Activated naive CD4-positive, alpha-beta T cell treated with anti-CD3 and anti-CD28 coated beads, Interleukin-2, amount 50 U/mL, for 24 hours (primary cell): Measurements from ENCODE around the gene PIH1D1.

Source experiments
- H3K27ac Mint-ChIP-seq: one replicate; pipeline ENCODE4 v1.8.0; 2021; ENCODE audit warnings: mild to moderate bottlenecking, mixed read lengths
- H3K27me3 Mint-ChIP-seq: one replicate; pipeline ENCODE4 v1.8.0; 2021; ENCODE audit warnings: mixed read lengths
- H3K36me3 Mint-ChIP-seq: one replicate; pipeline ENCODE4 v1.8.0; 2021; ENCODE audit warnings: mixed read lengths
- H3K4me1 Mint-ChIP-seq: one replicate; pipeline ENCODE4 v1.8.0; 2021; ENCODE audit warnings: mixed read lengths
- H3K4me3 Mint-ChIP-seq: one replicate; pipeline ENCODE4 v1.8.0; 2021; ENCODE audit warnings: mild to moderate bottlenecking, mixed read lengths
- H3K9me3 Mint-ChIP-seq: one replicate; pipeline ENCODE4 v1.8.0; 2021; ENCODE audit warnings: mixed read lengths

PIH1D1 gene

GRCh38 chr19:49435670-49436069, 15.9 kb downstream of the PIH1D1 start:
- Mint-ChIP-seq H3K4me1 (peaks cover 24% of the 10 kb centered on the region), H3K27ac (peak overlapping the region; percentile 38), H3K9me3 (no peaks in the 10 kb centered on the region), H3K36me3 (peaks cover 2% of the 10 kb centered on the region), H3K27me3 (peaks cover 69% of the 10 kb centered on the region), H3K4me3 (no peak overlapping the region)

GRCh38 chr19:49434907-49435583, 16.6 kb downstream of the PIH1D1 start:
- H3K9me3 Mint-ChIP-seq = no peaks in the 10 kb centered on the region
- H3K4me3 Mint-ChIP-seq = no peak overlapping the region
- peaks cover 69% of the 10 kb centered on the region for H3K27me3 Mint-ChIP-seq
- H3K4me1 Mint-ChIP-seq = peaks cover 20% of the 10 kb centered on the region
- peaks cover 2% of the 10 kb centered on the region for H3K36me3 Mint-ChIP-seq
- H3K27ac Mint-ChIP-seq = peak overlapping the region; percentile 5

DNA sequence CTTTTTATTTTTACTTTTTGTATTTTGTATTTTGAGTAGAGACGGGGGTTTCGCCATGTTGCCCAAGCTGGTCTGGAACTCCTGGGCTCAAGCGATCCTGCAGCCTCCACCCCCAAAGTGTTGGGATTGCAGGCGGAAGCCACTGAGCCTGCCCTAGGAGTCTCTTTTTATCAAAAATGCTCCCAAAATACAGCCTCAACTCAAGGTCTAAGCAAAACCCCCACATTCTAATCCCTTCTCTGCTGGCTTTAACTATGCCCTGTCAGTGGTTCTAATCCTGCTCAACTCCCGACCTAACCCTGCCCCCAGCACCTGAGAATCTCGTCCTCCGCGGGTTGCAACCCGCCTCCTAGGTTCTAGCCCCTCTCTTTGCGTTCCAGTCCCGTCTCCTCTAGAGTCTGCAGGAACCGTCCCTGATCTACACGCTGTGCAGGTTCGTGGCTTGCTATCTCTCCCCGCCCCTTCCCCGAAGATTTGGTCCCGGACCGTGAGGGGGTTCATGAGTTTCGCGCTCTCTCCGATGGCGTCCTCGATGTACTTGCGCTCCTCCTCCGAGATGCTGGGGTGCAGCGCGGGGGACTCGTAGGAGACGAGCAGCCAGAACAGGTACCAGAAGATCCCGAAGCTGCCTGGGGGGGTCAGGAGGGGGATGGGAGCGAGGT, 18.2 kb downstream of the PIH1D1 start:
- Mint-ChIP-seq H3K4me3 (peak overlapping the region; percentile 5), H3K9me3 (no peaks in the 10 kb centered on the region), H3K4me1 (peaks cover 25% of the 10 kb centered on the region), H3K27me3 (peaks cover 64% of the 10 kb centered on the region), H3K36me3 (peaks cover 2% of the 10 kb centered on the region), H3K27ac (no peak overlapping the region)

DNA sequence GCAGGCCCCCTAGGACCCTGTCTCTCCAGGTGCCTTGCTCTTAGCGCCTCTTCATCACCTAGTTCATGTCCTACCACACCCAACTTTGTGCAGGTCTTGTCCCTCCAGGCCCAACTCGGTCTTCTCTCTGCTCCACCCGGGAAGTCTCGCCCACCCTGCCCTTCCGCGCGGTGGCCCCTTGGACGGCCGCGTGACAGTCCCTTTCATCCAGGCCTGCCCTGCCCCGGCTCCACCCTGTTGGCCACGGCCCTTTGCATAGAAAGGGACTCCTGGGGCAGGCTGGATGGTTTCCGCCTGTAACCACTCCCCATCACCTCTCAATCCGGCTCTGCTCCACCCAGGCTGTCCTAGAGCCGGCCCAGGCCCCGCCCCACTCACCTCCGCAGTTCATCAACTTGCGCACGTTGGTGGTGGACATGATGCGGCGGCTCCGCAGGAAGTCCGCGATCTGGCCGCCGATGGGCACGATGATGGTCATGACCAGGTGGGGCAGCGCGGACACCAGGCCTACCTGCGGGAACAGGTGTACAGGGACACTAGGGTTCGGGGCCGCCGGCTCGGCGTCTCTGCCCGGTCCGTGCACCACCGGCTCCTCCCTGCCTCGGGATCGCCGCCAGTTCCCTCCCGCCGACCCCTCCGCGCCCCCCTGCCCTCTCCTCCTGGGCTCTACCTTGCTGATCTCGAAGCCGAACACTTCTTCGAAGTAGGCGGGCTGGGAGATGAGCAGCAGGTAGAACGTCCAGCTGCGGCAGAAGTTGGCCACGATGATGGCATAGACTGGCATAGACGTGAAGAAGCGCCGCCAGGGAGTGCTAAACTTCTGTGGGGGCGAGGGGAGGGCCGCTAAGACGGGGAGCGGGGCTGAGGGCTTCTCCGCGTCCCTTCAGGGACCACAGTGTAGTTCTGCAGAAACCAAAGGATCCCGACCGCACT, 19.2 kb downstream of the PIH1D1 start:
- Mint-ChIP-seq H3K4me3 (no peak overlapping the region), H3K27ac (no peak overlapping the region), H3K27me3 (peaks cover 62% of the 10 kb centered on the region), H3K4me1 (peaks cover 33% of the 10 kb centered on the region), H3K9me3 (no peaks in the 10 kb centered on the region), H3K36me3 (peaks cover 2% of the 10 kb centered on the region)

GRCh38 chr19:49431330-49431749, 20.3 kb downstream of the PIH1D1 start:
- peaks cover 2% of the 10 kb centered on the region for H3K36me3 Mint-ChIP-seq
- no peak overlapping the region for H3K27ac Mint-ChIP-seq
- H3K9me3 Mint-ChIP-seq = no peaks in the 10 kb centered on the region
- peaks cover 66% of the 10 kb centered on the region for H3K27me3 Mint-ChIP-seq
- no peak overlapping the region for H3K4me3 Mint-ChIP-seq
- H3K4me1 Mint-ChIP-seq = peaks cover 43% of the 10 kb centered on the region

DNA sequence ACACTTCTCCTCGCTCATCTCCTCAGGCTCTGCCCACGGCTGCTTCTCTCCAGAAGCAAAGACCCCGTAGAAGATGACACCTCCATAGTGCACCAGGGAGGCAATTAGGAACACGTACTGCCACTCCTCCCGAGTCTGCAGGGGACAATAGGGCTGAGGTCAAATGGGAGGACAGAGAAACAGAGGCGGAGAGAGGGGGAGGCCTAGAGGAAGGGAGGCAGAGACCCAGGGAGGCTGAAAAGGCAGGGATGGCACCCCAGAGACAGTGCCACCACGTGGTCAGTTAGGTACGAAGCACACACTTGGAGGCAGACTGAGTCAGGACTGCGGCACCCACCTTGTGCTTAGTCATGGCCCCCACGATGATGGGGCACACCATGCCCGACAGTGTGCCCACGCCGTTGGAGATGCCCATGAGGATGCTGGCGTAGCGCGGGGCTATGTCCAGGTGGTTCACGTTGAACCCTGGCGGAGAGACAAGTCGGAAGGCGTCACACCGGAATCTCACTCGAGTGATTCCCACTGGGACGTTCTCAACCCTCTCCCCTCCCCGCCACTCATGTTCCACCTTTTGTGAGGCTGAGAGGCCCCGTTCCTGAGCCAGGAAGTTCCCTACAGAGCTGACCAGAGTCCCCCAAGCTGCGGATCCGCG, 20.8 kb downstream of the PIH1D1 start:
- Mint-ChIP-seq H3K27ac (no peak overlapping the region), H3K27me3 (peaks cover 66% of the 10 kb centered on the region), H3K36me3 (peaks cover 2% of the 10 kb centered on the region), H3K4me1 (peaks cover 43% of the 10 kb centered on the region), H3K4me3 (no peak overlapping the region), H3K9me3 (no peaks in the 10 kb centered on the region)

- no peak overlapping the region for H3K27ac Mint-ChIP-seq
- no peaks in the 10 kb centered on the region for H3K9me3 Mint-ChIP-seq
- no peak overlapping the region for H3K4me3 Mint-ChIP-seq
- H3K4me1 Mint-ChIP-seq = peaks cover 49% of the 10 kb centered on the region
- peaks cover 66% of the 10 kb centered on the region for H3K27me3 Mint-ChIP-seq
- H3K36me3 Mint-ChIP-seq = peaks cover 2% of the 10 kb centered on the region
These were observed 21.4 kb downstream of the PIH1D1 start for GRCh38 chr19:49430172-49430677.

- peaks cover 2% of the 10 kb centered on the region for H3K36me3 Mint-ChIP-seq
- H3K4me3 Mint-ChIP-seq = peak overlapping the region; percentile 65
- no peaks in the 10 kb centered on the region for H3K9me3 Mint-ChIP-seq
- no peak overlapping the region for H3K27ac Mint-ChIP-seq
- peaks cover 54% of the 10 kb centered on the region for H3K4me1 Mint-ChIP-seq
- H3K27me3 Mint-ChIP-seq = peaks cover 66% of the 10 kb centered on the region
These were observed 22.8 kb downstream of the PIH1D1 start for GRCh38 chr19:49428547-49429451.

- Mint-ChIP-seq H3K36me3 (peaks cover 2% of the 10 kb centered on the region), H3K4me1 (peaks cover 54% of the 10 kb centered on the region), H3K9me3 (no peaks in the 10 kb centered on the region), H3K27me3 (peaks cover 65% of the 10 kb centered on the region), H3K4me3 (peak overlapping the region; percentile 65), H3K27ac (no peak overlapping the region)
These were observed 23.6 kb downstream of the PIH1D1 start for GRCh38 chr19:49427855-49428546.

DNA sequence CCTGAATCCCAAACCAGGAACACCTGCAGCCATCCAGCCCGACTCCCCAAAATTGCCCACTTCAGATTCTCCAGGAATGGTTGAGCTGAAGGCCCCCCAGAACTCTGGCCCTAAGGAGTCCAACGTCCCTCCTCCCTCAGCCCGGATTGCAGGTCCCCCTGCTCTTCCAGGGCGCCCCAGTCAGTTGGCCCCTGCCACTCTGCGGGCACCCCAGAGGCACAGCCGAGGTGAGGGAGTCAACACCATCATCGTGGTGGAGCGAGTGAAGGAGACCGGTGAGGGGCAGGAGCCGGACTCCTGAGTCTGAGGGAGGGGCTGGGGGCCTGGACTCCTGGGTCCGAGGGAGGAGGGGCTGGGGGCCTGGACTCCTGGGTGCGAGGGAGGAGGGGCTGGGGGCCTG, 24.3 kb downstream of the PIH1D1 start:
- Mint-ChIP-seq H3K36me3 (peaks cover 2% of the 10 kb centered on the region), H3K4me1 (peaks cover 55% of the 10 kb centered on the region), H3K9me3 (no peaks in the 10 kb centered on the region), H3K4me3 (no peak overlapping the region), H3K27me3 (peaks cover 65% of the 10 kb centered on the region), H3K27ac (no peak overlapping the region)

GRCh38 chr19:49425922-49426592, 25.6 kb downstream of the PIH1D1 start:
- Mint-ChIP-seq H3K27ac (no peak overlapping the region), H3K9me3 (no peaks in the 10 kb centered on the region), H3K4me3 (no peak overlapping the region), H3K27me3 (peaks cover 69% of the 10 kb centered on the region), H3K36me3 (peaks cover 2% of the 10 kb centered on the region), H3K4me1 (peaks cover 62% of the 10 kb centered on the region)

DNA sequence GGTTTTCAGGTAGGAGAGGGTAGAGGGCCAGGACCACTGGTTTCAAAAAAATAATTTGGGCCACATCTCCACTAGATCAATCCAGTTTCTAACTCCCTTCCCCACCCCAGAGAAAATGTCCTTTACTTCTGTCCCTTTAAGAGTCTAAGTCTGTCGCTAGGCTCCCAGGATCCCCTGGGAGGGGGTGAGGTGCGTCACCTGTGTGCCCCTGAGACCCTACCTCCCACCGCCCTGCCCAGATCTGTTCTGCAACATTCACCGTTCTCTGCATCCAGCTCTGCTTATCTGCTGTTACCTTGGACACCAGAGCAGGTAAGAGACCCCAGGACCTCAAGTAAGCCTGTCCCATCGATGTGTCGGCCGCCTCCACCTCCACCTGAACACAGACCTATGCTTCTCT, 26.4 kb downstream of the PIH1D1 start, which contains the start of gene GFY:
TSS of gene GFY (plus strand) at position 211 of the 400 bp plus-strand sequence. CDS start 1,043 bp downstream, outside the sequence.
- Mint-ChIP-seq H3K4me3 (no peak within 1 kb of the TSS), H3K4me1 (peaks cover 64% of the 10 kb centered on the region), H3K27me3 (peaks cover 68% of the 10 kb centered on the region), H3K27ac (peak within 1 kb of the TSS; percentile 38), H3K9me3 (no peaks in the 10 kb centered on the region), H3K36me3 (no peaks in the 10 kb centered on the region)

GRCh38 chr19:49423985-49424303, 27.7 kb downstream of the PIH1D1 start:
- H3K9me3 Mint-ChIP-seq = no peaks in the 10 kb centered on the region
- peaks cover 64% of the 10 kb centered on the region for H3K4me1 Mint-ChIP-seq
- H3K36me3 Mint-ChIP-seq = no peaks in the 10 kb centered on the region
- H3K27me3 Mint-ChIP-seq = peaks cover 69% of the 10 kb centered on the region
- no peak overlapping the region for H3K27ac Mint-ChIP-seq
- H3K4me3 Mint-ChIP-seq = peak overlapping the region; percentile 50
